HG03280 (cell line): ENCODE results near the gene ACCS.

Experiments used
- ATAC-seq: cut with Tn5 transposase; IDR thresholded peaks from one replicate; pipeline ENCODE4 v1.9.1; 2021; ENCODE audit warnings: mild to moderate bottlenecking, moderate library complexity; ENCODE audit not compliant: unreplicated experiment

The ACCS gene

GRCh38 chr11:44130751-44131150 is 64.7 kb downstream of the ACCS start:
- no peak for ATAC-seq

- no peak for ATAC-seq
These were observed 67.4 kb downstream of the ACCS start for GRCh38 chr11:44133335-44133946.
